ENCODE results near the gene MMP1.
"Not testable (repeated sequence)": the region's sequence is repeated elsewhere in the genome, so short reads cannot be mapped to it uniquely, and the experiment has no call there.

MMP1 gene

GRCh38 chr11:102757823-102758549 lies 40.0 kb downstream of the MMP1 start:
- no peak for DNase-seq

GRCh38 chr11:102753267-102753666 lies 44.7 kb downstream of the MMP1 start:
- no peak for DNase-seq

GRCh38 chr11:102751673-102752072 lies 46.3 kb downstream of the MMP1 start:
- DNase-seq: no peak

- no peak for DNase-seq
These were observed 48.7 kb downstream of the MMP1 start for GRCh38 chr11:102749101-102749722.

- not testable (repeated sequence) for DNase-seq
These were observed 51.0 kb downstream of the MMP1 start for GRCh38 chr11:102746746-102747578.
